ENCODE results near the gene OR52H1. TPM values are rescaled to one million over a fixed set of nuclear protein-coding genes. Genes with fewer than 3 reads are reported as not detected.

Gene OR52H1
- total and polyA plus RNA-seq, 9 of the 15 experiments (the other 6 are each of a cell fraction or from before 2014, with no cell fraction given) = 0.15 TPM; not detected in 8

DNA sequence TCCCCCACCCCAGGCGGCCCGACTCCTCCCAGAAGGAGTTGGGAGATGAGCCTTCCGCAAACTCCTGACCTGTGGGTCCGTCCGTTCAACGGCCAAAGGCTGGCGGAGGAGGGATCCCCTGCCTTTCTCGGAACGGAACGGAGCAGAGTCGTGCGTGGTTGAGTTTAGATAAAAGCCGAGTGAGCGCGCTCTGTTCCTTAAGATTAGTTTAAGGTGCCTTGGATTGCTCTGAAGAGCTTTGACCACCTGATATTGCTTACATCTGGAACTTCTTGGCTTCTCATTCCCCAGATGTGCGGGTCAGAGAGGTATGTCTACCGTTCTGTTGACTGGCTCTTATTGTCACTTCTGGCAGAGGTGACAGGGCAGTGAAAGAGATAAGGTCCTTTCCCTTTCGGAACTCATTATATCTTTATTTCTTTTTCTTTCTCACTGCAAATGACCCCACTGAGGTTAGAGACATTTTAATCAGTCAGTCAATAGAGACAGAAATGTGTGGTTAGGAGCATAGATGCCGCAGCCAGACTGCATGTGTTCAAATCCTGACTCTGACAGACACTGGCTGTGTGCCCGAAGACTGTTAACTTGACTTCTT is 48.4 kb upstream of the OR52H1 start, which contains the start of gene TRIM6 (continued):
- TF ChIP-seq TFE3 (CRISPR knock-in tag; IDR thresholded peaks at IDR 0.05) (no peak), KLF1 (tag; IDR thresholded peaks at IDR 0.05) (no peak), MCM2 (IDR thresholded peaks at IDR 0.05; ENCODE audit: low read depth) (no peak), LEF1 (IDR thresholded peaks at IDR 0.05) (peak; percentile 67), LCOR (CRISPR knock-in tag; IDR thresholded peaks at IDR 0.05) (peak; percentile 72; the same call in 1 of the 2 replicates), ILK (tag; IDR thresholded peaks at IDR 0.05; ENCODE audit: borderline replicate concordance, low read depth) (no peak), E2F8 (IDR thresholded peaks at IDR 0.05; ENCODE audit: low read depth, partially characterized antibody) (no peak), ZNF583 (CRISPR knock-in tag; IDR thresholded peaks at IDR 0.05) (no peak), RUNX1 (IDR thresholded peaks at IDR 0.05; ENCODE audit: low read depth) (0 out of 2 replicates have a peak, but pooled peaks have one; percentile 72), TEAD4 (IDR thresholded peaks at IDR 0.05; ENCODE audit: low read length) (peak; percentile 95), TEAD4 (CRISPR knock-in tag; IDR thresholded peaks at IDR 0.05; ENCODE audit: borderline replicate concordance) (no peak), NFRKB (IDR thresholded peaks at IDR 0.05; ENCODE audit: low read depth) (no peak), NEUROD1 (IDR thresholded peaks at IDR 0.05; ENCODE audit: borderline replicate concordance, low read depth, low read length, partially characterized antibody) (peak; percentile 68), MTA1 (IDR thresholded peaks at IDR 0.05; ENCODE audit: borderline replicate concordance) (no peak), U2AF2 (optimal IDR thresholded peaks at IDR 0.05; ENCODE audit: low read depth, low read length) (no peak), NR1H2 (CRISPR knock-in tag; IDR thresholded peaks at IDR 0.05) (no peak), ELF1 (tag; IDR thresholded peaks at IDR 0.05) (no peak), ZFP36 (IDR thresholded peaks at IDR 0.05; ENCODE audit: low read depth, low read length, partially characterized antibody) (no peak), HNRNPUL1 (IDR thresholded peaks at IDR 0.05; ENCODE audit: low read length) (no peak)
- TF ChIP-seq, protein P1, sequence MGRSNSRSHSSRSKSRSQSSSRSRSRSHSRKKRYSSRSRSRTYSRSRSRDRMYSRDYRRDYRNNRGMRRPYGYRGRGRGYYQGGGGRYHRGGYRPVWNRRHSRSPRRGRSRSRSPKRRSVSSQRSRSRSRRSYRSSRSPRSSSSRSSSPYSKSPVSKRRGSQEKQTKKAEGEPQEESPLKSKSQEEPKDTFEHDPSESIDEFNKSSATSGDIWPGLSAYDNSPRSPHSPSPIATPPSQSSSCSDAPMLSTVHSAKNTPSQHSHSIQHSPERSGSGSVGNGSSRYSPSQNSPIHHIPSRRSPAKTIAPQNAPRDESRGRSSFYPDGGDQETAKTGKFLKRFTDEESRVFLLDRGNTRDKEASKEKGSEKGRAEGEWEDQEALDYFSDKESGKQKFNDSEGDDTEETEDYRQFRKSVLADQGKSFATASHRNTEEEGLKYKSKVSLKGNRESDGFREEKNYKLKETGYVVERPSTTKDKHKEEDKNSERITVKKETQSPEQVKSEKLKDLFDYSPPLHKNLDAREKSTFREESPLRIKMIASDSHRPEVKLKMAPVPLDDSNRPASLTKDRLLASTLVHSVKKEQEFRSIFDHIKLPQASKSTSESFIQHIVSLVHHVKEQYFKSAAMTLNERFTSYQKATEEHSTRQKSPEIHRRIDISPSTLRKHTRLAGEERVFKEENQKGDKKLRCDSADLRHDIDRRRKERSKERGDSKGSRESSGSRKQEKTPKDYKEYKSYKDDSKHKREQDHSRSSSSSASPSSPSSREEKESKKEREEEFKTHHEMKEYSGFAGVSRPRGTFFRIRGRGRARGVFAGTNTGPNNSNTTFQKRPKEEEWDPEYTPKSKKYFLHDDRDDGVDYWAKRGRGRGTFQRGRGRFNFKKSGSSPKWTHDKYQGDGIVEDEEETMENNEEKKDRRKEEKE (IDR thresholded peaks at IDR 0.05; ENCODE audit: borderline replicate concordance in 1 of 2, control insufficient read depth in 1 of 2, low read depth in 2 of 2, low read length in 1 of 2) = peak in 1 of 2 experiments; percentile 68; a peak in 1 of 4 replicates
- TF ChIP-seq, protein P2, sequence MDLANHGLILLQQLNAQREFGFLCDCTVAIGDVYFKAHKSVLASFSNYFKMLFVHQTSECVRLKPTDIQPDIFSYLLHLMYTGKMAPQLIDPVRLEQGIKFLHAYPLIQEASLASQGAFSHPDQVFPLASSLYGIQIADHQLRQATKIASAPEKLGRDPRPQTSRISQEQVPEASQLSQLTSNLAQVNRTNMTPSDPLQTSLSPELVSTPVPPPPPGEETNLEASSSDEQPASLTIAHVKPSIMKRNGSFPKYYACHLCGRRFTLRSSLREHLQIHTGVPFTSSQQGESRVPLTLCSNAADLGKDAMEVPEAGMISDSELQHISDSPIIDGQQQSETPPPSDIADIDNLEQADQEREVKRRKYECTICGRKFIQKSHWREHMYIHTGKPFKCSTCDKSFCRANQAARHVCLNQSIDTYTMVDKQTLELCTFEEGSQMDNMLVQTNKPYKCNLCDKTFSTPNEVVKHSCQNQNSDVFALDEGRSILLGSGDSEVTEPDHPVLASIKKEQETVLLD (IDR thresholded peaks at IDR 0.05) = no peak; the same call in 1 of the 2 replicates
